DND-41 (cell line): ENCODE results near the gene IQCK.

Experiments
- EZH2 ChIP-seq: IDR thresholded peaks from 3 replicates; pipeline ENCODE4 v1.6.1; 2012; ENCODE audit warnings: borderline replicate concordance, low read depth, mild to moderate bottlenecking, moderate library complexity, low read length, inconsistent platforms; ENCODE audit not compliant: severe bottlenecking
- TF ChIP-seq, protein P1 (sequence below): IDR thresholded peaks from 2 replicates; pipeline ENCODE4 v1.5.1; 2012; ENCODE audit warnings: borderline replicate concordance, low read length, moderate library complexity, mild to moderate bottlenecking; ENCODE audit not compliant: poor library complexity, severe bottlenecking; ENCODE audit errors: extremely low read depth

DNA sequence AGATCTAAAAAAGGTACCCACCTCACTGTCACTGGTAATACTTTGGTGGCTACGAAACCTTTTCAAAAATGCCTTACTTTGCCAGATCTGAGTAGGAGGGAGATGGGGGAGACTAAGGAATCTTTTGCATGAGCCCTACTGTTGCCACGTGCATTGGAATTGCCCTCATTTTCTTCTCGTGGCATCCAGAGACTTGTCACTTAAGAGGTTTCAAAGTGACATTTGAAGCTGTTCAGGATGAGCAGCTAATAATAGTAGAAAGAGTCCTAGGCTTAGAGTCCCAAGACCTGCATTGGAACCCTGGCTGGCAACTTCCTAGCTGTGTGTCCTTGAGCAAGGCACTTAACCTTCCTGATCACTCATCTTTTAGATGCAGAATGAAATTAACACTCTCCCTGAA, 123.1 kb downstream of the IQCK start:
- no peak for TF ChIP-seq EZH2
- TF ChIP-seq, protein P1, sequence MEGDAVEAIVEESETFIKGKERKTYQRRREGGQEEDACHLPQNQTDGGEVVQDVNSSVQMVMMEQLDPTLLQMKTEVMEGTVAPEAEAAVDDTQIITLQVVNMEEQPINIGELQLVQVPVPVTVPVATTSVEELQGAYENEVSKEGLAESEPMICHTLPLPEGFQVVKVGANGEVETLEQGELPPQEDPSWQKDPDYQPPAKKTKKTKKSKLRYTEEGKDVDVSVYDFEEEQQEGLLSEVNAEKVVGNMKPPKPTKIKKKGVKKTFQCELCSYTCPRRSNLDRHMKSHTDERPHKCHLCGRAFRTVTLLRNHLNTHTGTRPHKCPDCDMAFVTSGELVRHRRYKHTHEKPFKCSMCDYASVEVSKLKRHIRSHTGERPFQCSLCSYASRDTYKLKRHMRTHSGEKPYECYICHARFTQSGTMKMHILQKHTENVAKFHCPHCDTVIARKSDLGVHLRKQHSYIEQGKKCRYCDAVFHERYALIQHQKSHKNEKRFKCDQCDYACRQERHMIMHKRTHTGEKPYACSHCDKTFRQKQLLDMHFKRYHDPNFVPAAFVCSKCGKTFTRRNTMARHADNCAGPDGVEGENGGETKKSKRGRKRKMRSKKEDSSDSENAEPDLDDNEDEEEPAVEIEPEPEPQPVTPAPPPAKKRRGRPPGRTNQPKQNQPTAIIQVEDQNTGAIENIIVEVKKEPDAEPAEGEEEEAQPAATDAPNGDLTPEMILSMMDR, result no peak
